Left cardiac atrium (tissue), 4 donors: ENCODE data around the gene HOXA9. TPM values are rescaled to one million over a fixed set of nuclear protein-coding genes. Genes with fewer than 3 reads are reported as not detected.

Experiments
- ATAC-seq, 2 donors: fragments of 200-7000 bp; cut with Tn5 transposase; one replicate each; pipeline ENCODE4 v1.9.1; 2020; ENCODE audit warnings: mild to moderate bottlenecking in 2 of 2, moderate library complexity in 2 of 2
- DNase-seq: peaks from one replicate; pipeline ENCODE4 v3.0.0-alpha.2; 2020
- intact Hi-C, 2 donors: fragments of 100-400 bp; cut with DNase I; formaldehyde crosslinking; loops; one replicate each; pipeline versions ENCODE4 v1.14.1 to v1.15.1; 2022 to 2023
- total RNA-seq, 2 donors: library from RNA; stranded (reverse); fragmentation: NEBNext Ultra II Directional; extraction: Animal tissue kit (Norgen Biotek cat#: 25700); gene quantifications; one replicate each; pipeline ENCODE4 v1.2.1, GENCODE V29; 2021
- donor health status: DM: no; HTN: yes; CAD: no.
- donor health status: DM: no; HTN: yes; CAD: no; lungs with severe emphysema.
- donor health status: DM: yes; HTN: yes; CAD: no.
- donor health status: Dilated cardiomyopathy.

The HOXA9 gene
- total RNA-seq, 2 donors from 2014 or later: not detected

DNA sequence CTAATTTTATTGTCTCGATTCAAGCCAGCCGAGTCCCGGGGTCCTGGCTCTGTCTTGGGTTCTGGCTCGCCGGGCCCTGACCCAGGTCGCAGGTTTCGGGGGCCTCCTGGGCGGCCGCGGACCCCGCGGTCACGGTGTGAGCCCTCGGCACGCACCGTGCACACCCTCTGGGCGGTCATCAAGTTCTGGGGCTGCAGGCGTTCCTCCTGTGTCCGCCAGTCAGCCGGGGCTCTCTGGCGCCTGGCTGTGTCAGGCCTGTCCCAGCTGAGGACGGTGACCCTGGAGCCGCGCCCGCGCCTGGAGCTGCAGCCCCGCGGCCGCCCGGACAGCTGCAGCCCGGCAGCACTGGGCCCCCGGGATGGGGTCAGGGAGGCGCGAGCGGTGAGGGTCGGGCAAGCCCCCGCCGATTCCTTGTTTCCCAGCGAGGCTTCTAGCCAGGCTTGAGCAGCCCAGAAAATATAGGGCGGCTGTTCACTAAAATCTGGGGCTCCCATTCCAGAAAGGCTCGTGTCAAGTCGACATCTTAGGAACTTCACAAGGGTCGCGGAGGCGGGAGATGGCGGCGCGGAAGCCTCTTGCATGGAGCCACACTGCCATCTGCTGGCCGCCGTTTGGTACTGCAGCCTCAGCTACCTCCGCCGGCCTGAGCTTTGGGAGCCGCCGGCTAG lies 4.7 kb downstream of the HOXA9 start:
- intact Hi-C loops: loop anchor here (2.0 to 10.0 kb wide), 5 partner anchors 306 to 1296 kb away; no protein-coding TSS in a partner anchor
- ATAC-seq (peak; percentile 84), DNase-seq (peak; percentile 87)

DNA sequence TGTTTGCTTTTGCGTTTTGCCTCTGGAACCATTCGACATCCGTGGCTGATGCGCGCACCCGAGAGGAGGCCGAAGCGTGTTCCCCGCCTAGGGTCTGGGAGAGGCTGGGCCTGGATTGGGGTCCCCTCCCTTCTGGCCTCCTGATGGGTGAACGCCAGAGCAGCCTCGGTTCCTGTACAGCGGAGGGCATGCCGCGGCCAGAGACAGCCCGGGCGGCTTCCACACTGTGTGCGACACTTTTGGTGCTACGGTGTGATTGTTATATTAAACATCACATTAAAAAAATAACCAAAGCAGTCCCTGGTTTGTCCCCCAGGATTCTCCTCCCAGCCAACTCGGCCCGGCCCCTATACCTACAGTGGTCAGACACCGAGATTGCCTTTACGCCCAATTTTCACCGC lies 5.2 kb downstream of the HOXA9 start:
- intact Hi-C loops: loop anchor here (2.0 to 10.0 kb wide), 5 partner anchors 305 to 1295 kb away; no protein-coding TSS in a partner anchor
- ATAC-seq (peak in 1 of 2 donors; percentile 4), DNase-seq (no peak)

DNA sequence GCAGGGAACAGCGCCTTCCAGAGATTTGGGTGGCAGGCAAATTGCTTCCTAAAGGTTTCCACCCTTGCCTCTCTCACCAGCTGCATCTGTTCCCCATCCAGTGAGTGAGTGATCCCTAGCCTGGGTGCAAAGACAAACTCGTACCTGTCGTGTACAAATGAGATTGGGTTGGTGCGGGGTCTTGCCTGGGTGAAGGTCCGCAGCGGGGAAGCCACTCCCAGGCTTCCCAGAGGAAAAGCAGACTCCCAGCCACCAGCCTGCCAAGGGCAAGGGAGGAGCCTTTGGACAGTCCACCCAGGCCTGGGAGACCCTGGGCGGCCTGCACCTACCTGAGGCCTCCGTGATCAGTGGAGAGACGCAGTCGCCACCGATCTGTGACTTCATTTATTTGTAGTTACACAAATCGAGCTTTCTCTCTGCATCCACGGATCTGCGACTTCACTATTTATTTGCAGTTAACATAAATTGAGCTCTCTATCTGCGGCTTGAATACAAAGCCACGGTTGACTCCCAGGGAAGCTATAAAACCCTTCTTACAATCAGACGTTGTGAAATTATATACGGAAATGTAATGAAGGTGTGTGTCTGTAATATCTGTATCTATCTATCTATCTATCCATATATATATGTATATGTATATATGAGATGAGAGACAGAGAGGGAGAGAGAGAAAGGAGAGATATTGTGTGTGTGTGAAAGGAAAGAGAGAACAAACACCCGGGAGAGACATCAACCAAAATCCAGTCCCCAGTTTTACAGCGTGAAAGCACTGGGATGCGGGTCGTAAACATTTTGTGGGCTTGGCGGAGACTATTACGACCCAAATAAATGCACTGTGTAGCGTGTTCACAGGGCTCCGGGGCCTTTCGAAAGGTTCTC lies 5.8 kb downstream of the HOXA9 start:
- intact Hi-C loops: loop anchor here (2.0 to 10.0 kb wide), 5 partner anchors 305 to 1295 kb away; no protein-coding TSS in a partner anchor
- DNase-seq: no peak
- no peak for ATAC-seq

DNA sequence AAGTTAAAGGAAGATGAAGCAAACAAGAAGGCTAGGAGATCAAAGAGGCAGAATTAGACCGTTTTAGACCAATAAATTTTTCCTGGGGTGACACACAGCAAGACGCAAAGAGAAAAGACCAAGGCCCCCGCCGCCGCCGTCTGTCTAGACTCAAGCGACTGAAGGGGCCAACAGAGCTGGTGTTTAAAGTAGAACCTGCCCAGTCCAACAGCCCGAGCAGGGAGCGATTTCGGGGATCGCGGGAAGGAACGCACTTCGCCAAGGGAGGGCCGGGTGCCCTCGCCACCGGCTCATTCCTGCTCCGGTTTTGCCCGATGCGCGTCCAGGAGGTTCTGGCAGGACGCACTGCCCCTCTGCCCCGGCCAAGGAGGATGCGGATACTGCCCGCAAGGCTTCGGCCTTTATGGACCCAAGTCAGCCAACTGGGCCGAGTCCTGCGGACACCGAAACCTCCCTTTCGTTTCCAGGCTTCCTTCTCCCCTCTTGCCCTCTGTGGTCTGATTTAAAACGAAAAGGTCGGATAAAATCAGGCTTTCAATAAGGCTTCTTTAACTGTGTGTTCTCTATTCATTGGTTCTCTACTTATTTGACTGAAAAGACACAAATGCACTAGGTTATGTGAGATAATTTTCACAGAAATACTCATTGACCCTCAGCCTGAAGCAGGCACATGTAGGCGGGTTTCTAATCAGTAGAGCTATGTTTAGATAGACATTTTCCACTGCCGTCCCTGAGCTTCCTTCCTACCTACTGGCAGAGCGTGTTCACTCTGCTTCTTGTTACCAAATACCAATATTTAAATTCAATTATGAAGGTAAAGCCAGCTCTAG lies 6.7 kb downstream of the HOXA9 start:
- DNase-seq: no peak
- no peak for ATAC-seq
- intact Hi-C loops: no loop called here

DNA sequence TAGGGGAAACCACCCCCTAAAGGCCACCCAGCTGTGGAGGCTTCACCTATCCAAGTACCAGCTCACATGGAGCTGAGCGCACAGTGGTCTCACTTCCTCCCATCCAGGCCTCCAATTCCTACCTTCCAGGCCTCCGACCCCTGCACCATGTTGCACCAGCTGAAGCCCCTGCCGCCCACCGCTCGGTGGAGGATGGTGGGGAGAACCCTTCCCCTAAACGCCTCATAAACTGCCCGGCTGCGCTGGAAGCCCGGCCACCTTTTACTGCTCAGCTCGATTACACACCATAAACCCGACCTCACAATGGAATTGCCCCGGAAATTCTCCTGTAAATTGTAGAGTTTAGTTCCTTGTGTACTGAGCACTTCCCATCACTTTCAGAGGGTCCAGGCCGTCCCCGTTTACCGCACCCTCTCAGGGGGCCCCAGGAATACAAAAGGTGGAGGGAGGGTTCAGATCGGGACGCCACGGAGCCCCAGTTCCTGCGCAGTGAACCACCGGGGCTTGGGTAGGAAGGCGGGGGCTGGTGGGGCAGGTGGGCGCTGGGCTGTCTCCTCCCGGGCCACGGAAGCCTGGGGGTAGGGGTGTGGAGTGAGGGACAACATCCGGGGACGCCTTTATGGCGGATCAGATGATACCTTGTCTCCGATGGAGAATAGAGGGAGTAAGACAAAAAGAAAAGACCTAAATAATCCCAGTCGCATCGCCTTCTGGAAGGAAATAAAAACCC lies 7.5 kb downstream of the HOXA9 start:
- DNase-seq: no peak
- no peak for ATAC-seq
- intact Hi-C loops: no loop called here

DNA sequence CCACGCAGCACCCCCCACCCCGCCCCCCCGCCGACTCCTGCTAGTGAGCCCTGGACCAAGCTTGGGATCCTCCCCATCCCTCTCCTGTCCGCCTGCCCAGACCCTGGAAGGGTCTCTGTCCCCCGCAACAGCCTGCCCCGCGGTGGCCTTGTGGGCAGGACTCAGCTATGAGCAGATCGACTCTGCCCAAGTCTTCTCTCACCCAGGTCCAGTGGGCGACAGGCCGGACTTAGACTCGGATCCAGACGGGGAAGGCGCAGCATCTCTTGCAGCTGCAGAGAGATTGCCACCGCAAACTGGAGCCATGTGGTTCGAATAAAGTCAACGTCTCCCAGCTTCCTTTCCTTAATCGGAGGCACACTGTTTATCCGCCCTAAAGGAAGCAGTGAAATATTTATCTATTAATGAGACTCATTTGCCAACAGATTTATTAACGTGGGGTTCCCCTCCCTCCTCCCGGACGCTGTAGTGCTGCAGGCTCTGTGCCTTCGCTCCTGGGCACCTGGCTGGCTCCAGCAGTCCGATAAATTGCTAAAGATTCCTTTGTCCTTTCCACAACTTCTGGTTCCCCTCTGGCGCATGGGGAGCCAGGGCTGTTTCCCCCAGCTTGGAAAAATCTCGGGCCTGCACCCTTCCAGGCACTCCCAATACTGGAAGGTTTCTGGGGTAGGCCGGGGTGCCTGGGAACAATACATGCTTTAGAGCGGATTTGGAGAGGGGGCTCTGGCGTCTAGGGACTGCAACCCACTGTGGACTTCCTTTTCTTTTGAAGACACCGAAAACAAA lies 8.2 kb downstream of the HOXA9 start:
- intact Hi-C loops: no loop called here
- ATAC-seq (no peak), DNase-seq (no peak)

DNA sequence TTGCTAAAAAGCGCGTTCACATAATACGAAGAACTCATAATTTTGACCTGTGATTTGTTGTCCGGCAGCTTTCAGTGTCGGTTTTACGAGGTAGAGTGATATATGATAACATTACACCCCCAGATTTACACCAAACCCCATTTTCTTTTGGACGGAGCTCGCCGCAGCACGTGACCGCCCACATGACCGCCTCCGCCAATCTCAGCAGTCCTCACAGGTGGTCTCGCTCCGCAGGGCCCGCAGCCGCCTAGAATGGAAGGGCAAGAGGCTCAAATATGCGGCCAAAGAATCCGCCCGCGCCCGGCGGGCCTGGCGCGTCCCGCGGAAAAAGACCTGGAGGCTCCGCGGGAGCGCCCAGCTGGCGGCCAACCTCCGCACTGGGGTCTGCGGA lies 8.8 kb downstream of the HOXA9 start, which contains the start of gene HOXA7:
HOXA7 (minus strand) TSS at position 168 of the 391 bp plus-strand sequence; CDS start at position 38, 130 bp downstream.
- ATAC-seq: no peak

DNA sequence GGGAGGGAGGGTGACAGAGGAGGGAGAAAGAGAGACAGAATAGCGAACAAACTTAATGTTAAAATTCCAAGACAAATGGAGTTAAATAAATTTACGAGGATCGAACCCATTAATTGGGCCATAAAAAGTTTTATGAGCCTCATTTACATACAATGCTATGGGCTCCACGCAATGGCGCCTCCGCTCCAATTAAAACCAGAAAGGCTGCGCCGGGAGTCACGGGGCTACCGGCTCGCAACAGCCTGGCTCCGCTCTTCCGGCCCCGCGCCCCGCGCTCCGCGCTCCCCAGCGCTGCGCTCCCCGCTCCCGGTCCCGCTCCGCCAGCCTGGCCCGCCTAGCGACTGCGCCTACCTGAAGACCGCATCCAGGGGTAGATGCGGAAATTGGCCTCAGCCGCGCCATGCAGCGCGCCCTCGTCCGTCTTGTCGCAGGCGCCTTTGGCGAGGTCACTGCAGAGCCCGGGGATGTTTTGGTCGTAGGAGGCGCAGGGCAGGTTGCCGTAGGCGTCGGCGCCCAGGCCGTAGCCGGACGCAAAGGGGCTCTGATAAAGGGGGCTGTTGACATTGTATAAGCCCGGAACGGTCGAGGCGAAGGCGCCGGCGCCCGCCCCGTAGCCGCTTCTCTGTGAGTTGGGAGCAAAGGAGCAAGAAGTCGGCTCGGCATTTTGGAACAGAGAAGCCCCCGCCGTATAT lies 9.4 kb downstream of the HOXA9 start:
- DNase-seq (no peak), ATAC-seq (no peak)
- intact Hi-C loops: no loop called here

More for the DNA sequence above, 8.8 kb downstream of the HOXA9 start, which contains the start of gene HOXA7:
- no peak for DNase-seq
- intact Hi-C loops: no loop called here

DNA sequence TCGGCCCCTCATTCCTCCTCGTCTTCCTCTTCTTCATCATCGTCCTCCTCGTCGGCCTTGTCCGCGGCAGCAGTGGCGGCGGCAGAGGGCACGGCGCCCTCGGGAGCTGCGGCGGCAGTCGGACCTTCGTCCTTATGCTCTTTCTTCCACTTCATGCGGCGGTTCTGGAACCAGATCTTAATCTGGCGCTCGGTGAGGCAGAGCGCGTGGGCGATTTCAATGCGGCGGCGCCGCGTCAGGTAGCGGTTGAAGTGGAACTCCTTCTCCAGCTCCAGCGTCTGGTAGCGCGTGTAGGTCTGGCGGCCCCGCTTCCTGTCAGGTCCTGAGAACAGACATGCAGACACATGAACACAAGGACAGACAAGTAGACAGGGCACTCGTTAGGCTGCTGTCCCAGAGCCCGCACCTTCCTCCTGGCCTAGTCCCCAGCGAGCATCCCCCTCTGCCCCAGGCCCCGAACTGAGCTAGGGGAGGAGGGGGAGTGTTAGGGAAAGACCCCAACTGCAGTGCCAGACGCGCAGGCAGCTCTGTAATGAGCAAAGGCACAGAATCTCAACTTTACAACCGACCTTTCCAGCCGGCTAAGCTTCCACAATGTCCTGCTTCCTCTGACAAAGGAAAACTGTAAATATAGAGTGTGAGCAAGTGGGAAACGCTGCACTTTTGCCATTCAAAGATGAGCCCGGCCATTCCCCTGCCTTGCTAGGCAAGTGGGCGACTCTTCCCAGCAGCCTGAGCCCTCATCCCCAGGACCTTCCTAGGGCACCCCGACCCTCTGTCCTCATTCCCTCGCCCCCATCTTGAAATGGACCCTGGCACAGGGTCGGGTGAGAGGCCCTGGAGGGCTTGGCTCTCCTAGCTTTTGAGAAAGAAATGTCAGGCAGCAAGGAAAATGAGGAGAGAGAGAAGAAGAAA lies 10.2 kb downstream of the HOXA9 start:
- intact Hi-C loops: no loop called here
- ATAC-seq (no peak), DNase-seq (no peak)

DNA sequence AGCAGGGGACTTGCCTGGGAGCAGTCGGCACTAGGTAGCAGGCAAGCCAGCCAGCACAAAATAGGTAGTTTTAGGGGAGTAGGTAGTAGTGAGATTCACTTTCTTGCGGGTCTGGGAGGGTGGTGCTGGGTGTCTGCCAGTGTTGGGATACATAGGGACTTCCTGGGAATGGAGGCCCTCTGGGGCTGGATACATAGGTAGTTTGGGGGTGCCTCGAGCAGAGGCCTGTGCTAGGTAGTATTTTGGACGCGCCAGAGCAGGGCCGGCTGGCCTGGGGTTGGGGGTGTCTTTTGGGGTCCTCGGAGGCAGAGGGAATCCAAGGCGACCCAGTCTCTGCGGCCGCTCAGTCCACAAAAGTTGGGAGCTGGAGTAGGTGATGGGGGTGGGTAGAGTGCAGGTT lies 11.0 kb downstream of the HOXA9 start:
- intact Hi-C loops: no loop called here
- ATAC-seq (no peak), DNase-seq (no peak)

DNA sequence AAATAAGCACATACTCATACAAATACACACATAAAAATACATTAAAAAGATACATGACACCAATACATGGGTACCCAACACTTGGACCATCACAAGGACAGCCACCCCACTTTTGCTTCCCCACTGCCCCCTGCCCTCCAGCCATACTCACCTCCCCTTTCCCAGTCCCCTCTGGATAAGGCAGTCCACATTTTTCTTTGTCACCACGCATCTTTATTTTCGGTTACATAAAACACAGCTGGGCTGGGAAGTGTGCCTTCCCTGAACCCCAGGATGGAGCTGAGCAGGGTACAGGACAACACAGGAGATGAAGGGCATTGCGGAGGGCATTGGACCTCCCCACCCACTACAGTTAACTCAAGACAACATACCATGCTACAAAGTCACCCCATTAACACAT lies 11.8 kb downstream of the HOXA9 start:
- ATAC-seq (no peak), DNase-seq (no peak)
- intact Hi-C loops: no loop called here

DNA sequence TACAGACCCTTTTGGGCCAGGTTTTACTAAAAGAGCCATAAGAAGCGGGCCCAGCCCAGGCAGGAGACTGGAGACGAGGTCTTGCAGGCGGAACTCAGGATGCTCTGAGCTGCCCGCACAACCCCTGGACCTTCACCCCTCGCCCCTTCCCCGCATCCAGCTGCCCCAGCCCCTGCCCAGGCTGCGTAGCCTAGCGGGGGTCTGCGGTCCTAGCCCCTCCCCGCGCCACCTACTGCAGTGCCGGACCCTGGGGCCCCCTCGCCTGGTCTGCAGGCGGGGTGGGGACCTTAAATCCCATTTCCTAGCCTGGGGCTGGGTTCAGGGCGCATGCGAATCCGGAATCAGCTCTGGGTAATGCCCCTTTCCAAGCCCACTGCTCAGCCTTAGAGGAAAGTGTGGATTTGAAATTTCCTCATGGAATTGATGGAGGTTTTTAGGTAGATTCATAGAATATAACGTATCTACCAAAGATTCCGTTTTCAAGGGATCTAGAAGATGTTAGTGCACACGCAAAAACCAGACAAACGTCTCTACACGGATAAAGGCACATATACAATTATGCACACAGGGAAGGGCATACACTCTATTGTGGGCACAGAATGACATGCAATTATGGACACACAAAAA lies 12.4 kb downstream of the HOXA9 start:
- intact Hi-C loops: no loop called here
- ATAC-seq (no peak), DNase-seq (no peak)

DNA sequence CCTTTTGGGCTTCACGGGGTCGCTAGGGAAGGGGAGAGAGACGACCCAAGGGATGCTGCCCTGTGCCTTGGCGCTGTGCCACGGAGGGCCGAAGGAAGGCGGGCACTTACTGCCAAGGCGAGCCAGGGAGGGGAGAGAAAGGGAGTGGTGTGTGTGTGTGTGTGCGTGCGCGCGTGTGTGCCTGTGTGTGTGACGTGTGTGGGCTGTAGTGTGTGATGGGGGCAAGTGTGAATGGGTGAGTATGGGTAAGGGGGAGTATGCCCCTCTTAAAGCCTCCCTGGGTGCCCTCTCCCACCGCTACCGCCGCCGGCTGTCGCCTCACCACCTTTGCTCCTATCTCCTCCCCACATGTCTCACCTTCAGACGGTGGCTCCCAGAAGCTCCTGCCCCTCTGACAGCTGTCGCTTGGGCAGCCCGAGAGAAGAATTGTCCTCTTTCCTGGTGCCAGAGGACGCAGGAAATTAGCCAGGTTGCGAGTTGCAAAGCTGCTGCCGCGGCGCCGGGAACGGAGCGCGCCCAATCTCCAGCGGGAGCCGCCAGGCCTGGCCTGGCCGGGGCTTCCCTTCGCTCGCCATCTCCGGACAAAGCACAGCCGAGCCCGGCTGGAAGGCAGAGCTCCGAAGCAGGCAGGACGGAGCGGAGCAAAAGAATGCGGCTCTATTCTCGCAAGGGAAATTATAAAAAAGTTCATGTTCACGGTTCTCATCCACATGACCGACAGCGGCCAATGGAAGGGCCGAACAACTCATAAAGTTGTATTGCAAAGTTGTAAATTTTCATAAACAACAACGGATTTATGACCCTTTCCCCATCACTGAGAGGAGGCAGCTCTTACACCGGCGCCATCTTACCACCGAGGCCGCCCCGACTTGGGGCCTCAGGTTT lies 13.2 kb downstream of the HOXA9 start, which contains the start of gene HOXA3:
HOXA3 (minus strand) TSS at position 653 of the 885 bp plus-strand sequence. CDS start 41,943 bp downstream, outside the sequence.
- ATAC-seq (no peak), DNase-seq (no peak)
- intact Hi-C loops: no loop called here

DNA sequence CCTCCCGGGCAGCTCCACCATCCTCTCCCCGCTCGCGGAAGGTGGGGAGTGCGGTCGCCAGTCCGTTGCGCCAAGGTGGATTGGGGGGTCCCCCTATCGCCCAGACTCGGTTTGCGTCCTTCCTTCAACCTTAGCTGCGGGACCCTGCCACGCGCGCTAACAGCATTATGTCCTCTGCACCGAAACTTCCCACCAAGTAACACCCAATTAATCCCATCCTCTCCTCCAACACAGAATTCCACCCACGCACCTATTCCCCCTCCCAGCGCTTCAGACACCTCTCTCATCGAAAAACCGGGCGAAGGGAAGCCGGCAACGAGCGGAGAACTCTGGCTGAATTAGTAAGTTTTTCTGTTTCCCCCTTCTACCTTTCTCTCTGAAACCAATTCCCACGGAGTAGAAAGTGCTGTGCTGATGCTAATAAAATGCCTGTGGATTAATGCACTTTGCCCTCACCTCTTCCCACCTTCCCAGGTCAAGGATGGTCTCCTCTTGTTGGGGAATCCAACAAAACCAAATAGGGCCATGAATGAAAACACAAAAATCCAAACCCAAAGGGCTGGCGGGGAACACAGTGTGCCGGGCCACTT lies 13.9 kb downstream of the HOXA9 start:
- intact Hi-C loops: no loop called here
- ATAC-seq (no peak), DNase-seq (no peak)
